K562 (cell line): Measurements from ENCODE around the gene BARD1.

Experiments
- AFF1 ChIP-seq, 2 experiments: fragments of 450-650 bp; IDR thresholded peaks; 2 replicates each; pipeline ENCODE4 v1.6.1; 2018; ENCODE audit warnings: mild to moderate bottlenecking in 2 of 2, low read depth in 1 of 2; ENCODE audit not compliant: partially characterized antibody in 2 of 2
- CBX1 ChIP-seq: sonication (generic); IDR thresholded peaks from 2 replicates; pipeline ENCODE4 v1.6.1; 2016; ENCODE audit warnings: antibody characterized with exemption, low read depth, mild to moderate bottlenecking
- EGR1 ChIP-seq: fragments of 450-650 bp; conservative IDR thresholded peaks from 2 replicates; pipeline ENCODE4 v1.6.1; 2017; ENCODE audit warnings: mild to moderate bottlenecking
- MAFG ChIP-seq: fragments of 450-650 bp; conservative IDR thresholded peaks from 2 replicates; pipeline ENCODE4 v1.6.1; 2016; ENCODE audit warnings: missing genetic modification characterization, missing compliant biosample characterization
- SREBF1 ChIP-seq: fragments of 150-350 bp; IDR thresholded peaks from 2 replicates; pipeline ENCODE4 v1.6.1; 2014; ENCODE audit warnings: antibody characterized with exemption, low read depth, low read length, borderline replicate concordance
- ZNF395 ChIP-seq: fragments of 200-800 bp; sonication (Bioruptor generic); IDR thresholded peaks from 2 replicates; pipeline ENCODE4 v1.6.1; 2017; ENCODE audit warnings: missing genetic modification characterization, missing compliant biosample characterization
- TF ChIP-seq, protein P1 (sequence below), 3 experiments: IDR thresholded peaks in 2 of 3; conservative IDR thresholded peaks in 1 of 3; 2 replicates each; pipeline ENCODE4 v1.5.1; 2011 to 2012; ENCODE audit warnings: low read length in 3 of 3, mild to moderate bottlenecking in 3 of 3, control low read depth in 2 of 3, improper control_type of control experiment in 1 of 3, inconsistent platforms in 1 of 3, low read depth in 1 of 3, mixed read lengths in 1 of 3, moderate library complexity in 1 of 3; ENCODE audit not compliant: insufficient read depth in 2 of 3

DNA sequence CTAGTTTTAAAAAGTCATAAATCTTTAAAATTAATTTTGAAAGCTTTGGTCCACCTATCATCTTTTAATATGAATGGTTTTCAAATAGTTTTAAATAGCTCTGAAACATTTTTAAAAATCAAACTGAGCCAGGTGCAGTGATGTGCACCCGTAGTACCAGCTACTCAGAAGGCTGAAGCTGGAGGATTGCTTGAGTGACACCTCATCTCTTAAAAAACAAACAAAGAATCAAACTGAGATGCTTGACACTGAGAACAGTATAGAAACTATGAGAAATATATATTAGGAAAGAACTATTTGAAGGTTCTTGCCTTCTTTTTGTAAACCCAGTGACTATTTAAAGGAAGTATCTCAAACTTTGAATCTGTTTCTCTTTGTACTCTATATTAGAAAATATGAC is 67.4 kb downstream of the BARD1 start:
- TF ChIP-seq ZNF395 (CRISPR knock-in tag), result no peak
- TF ChIP-seq SREBF1, result no peak
- TF ChIP-seq EGR1, result no peak
- TF ChIP-seq, protein P1, sequence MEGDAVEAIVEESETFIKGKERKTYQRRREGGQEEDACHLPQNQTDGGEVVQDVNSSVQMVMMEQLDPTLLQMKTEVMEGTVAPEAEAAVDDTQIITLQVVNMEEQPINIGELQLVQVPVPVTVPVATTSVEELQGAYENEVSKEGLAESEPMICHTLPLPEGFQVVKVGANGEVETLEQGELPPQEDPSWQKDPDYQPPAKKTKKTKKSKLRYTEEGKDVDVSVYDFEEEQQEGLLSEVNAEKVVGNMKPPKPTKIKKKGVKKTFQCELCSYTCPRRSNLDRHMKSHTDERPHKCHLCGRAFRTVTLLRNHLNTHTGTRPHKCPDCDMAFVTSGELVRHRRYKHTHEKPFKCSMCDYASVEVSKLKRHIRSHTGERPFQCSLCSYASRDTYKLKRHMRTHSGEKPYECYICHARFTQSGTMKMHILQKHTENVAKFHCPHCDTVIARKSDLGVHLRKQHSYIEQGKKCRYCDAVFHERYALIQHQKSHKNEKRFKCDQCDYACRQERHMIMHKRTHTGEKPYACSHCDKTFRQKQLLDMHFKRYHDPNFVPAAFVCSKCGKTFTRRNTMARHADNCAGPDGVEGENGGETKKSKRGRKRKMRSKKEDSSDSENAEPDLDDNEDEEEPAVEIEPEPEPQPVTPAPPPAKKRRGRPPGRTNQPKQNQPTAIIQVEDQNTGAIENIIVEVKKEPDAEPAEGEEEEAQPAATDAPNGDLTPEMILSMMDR (IDR thresholded peaks at IDR 0.05 in 2 of 3, conservative IDR thresholded peaks at IDR 0.05 in 1 of 3; ENCODE audit: insufficient read depth in 2 of 3, low read depth in 1 of 3, low read length in 3 of 3), result no peak
- TF ChIP-seq MAFG (tag), result no peak
- TF ChIP-seq CBX1, result no peak
- no peak for TF ChIP-seq AFF1 (IDR thresholded peaks at IDR 0.05; ENCODE audit: low read depth in 1 of 2, partially characterized antibody in 2 of 2)
